Colonic mucosa (tissue), 4 donors: ENCODE data around the gene RAB40C. TPM values are rescaled to one million over a fixed set of nuclear protein-coding genes. Genes with fewer than 3 reads are reported as not detected.

ENCODE experiments used
- DNase-seq: peaks from one replicate; pipeline ENCODE4 v3.0.0-alpha.2; 2020
- H3K27ac ChIP-seq: fragments of 200-600 bp; one replicate; pipeline ENCODE4 v1.8.0; 2021
- H3K27me3 ChIP-seq: fragments of 200-600 bp; one replicate; pipeline ENCODE4 v1.8.0; 2021
- H3K36me3 ChIP-seq: fragments of 200-600 bp; one replicate; pipeline ENCODE4 v1.8.0; 2021
- H3K4me1 ChIP-seq: fragments of 200-600 bp; one replicate; pipeline ENCODE4 v1.8.0; 2021; ENCODE audit warnings: mild to moderate bottlenecking
- H3K4me3 ChIP-seq: fragments of 200-600 bp; one replicate; pipeline ENCODE4 v1.8.0; 2021
- H3K9ac ChIP-seq, 2 donors: one replicate each; pipeline ENCODE4 v1.7.0; 2013; ENCODE audit warnings: control low read depth in 2 of 2, low read depth in 2 of 2, low read length in 2 of 2
- H3K9me3 ChIP-seq: fragments of 200-600 bp; one replicate; pipeline ENCODE4 v1.8.0; 2021
- intact Hi-C: fragments of 100-400 bp; cut with DNase I; formaldehyde crosslinking; loops from one replicate; pipeline ENCODE4 v1.14.1; 2022
- total RNA-seq, 2 donors: library from RNA; stranded (reverse); fragmentation: NEBNext Ultra II Directional in 1 of 2; extraction: Animal tissue kit (Norgen Biotek cat#: 25700) in 1 of 2; gene quantifications; one replicate each; pipeline ENCODE4 v1.2.1, GENCODE V29; 2021
- TF ChIP-seq, protein P1 (sequence below): fragments of 200-600 bp; IDR thresholded peaks from one replicate; pipeline ENCODE4 v1.8.0; 2022; ENCODE audit warnings: antibody characterized with exemption, mild to moderate bottlenecking
- donor health status: healthy.
- donor health status: DM: no; HTN: no; CAD: no.
- donor health status: DM: no; HTN: no; CAD: no.

Gene RAB40C
- total RNA-seq, 2 donors from 2014 or later: 34.9 to 38.5 TPM

DNA sequence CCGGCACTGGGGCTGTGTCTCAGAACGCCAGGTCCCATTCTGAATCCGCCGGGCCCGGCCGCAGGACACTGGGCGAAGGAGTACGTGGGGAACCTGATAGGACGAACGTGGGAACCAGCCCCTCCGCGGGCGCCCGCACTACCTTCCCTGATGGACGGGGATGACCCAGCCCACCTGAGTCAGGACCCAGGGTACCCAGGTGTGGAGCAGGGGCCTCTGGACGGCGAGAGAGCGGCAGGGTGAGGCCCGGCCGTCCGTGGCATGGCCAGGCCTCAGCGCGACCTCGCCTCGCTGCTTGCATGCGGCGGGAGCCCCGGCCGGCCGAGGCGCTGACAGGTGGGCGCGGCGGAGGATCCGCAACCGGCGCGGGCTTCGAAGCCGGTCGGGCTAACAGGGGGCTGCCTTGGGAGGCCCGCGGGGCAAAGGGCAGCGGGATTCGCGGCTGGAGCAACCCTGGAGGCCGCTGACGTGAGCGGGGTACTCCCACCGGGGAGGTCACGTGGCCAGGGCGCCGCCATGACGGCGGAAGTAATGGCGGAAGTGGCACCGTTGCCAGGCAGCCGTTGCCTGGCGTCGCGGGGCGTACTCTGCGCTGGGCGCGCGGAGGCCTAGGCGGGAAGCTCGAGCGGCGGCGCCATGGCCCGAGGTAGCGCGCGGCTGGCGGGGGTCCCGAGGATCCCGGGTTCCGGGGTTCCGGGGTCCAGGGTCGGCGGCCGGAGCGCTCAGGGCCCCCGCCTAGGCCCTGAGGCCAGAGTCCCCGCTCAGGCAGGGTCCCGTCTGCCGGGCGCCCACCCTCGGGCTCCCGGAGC is 59.1 kb downstream of the RAB40C start, which contains the start of gene WDR90:
TSS of gene WDR90 (plus strand) at position 585 of the 809 bp plus-strand sequence. CDS start at position 637, 52 bp downstream.
- Histone ChIP-seq H3K9ac (peak within 1 kb of the TSS; percentile 82 to 95), H3K27ac (peak within 1 kb of the TSS; percentile 80), H3K27me3 (no peaks in the 10 kb centered on the region), H3K4me1 (peaks cover 29% of the 10 kb centered on the region), H3K36me3 (no peaks in the 10 kb centered on the region), H3K4me3 (peak within 1 kb of the TSS; percentile 97), H3K9me3 (no peaks in the 10 kb centered on the region)
- peak; percentile 96 for DNase-seq
- intact Hi-C loops: no loop called here
- TF ChIP-seq, protein P1, sequence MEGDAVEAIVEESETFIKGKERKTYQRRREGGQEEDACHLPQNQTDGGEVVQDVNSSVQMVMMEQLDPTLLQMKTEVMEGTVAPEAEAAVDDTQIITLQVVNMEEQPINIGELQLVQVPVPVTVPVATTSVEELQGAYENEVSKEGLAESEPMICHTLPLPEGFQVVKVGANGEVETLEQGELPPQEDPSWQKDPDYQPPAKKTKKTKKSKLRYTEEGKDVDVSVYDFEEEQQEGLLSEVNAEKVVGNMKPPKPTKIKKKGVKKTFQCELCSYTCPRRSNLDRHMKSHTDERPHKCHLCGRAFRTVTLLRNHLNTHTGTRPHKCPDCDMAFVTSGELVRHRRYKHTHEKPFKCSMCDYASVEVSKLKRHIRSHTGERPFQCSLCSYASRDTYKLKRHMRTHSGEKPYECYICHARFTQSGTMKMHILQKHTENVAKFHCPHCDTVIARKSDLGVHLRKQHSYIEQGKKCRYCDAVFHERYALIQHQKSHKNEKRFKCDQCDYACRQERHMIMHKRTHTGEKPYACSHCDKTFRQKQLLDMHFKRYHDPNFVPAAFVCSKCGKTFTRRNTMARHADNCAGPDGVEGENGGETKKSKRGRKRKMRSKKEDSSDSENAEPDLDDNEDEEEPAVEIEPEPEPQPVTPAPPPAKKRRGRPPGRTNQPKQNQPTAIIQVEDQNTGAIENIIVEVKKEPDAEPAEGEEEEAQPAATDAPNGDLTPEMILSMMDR: no peak

DNA sequence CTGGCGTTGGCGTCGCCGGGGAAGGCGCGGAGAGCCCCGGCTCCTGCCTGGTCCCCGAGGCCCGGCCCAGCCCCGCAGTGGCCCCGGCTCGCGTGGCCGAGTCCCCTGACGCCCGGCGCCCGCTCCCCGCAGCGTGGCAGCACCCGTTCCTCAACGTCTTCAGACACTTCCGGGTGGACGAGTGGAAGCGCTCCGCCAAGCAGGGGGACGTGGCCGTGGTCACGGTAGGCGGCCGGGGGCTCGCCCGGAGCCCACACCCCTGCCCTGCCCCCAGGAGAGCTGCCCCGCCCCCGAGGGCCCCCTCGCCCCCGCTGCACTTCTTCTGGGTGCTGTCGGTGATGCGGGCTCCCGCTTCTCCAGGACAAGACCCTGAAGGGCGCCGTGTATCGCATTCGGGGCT is 59.8 kb downstream of the RAB40C start:
- TF ChIP-seq, protein P1: no peak
- Histone ChIP-seq H3K27ac (peak overlapping the region; percentile 80), H3K27me3 (no peaks in the 10 kb centered on the region), H3K9ac (peak overlapping the region; percentile 66 to 95), H3K9me3 (no peaks in the 10 kb centered on the region), H3K36me3 (no peaks in the 10 kb centered on the region), H3K4me1 (peaks cover 29% of the 10 kb centered on the region), H3K4me3 (peak overlapping the region; percentile 97)
- intact Hi-C loops: no loop called here
- no peak for DNase-seq

DNA sequence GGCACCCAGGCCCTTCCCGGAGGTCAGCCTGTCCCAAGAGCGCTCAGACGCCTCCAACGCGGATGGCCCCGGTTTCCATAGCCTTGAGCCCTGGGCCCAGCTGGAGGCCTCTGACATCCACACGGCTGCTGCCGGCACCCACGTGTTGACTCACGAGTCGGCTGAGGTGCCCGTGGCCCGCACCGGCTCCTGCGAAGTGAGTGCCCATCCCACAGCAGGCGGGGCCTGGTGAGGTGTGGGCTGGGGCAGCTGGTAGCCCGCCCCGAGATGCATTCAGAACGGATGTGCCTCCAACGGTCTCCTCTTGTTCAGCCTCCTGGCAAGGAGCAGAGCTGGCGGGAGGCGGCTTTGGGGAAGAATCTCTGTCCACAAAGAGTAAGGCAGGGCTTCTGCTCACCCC is 62.0 kb downstream of the RAB40C start:
- intact Hi-C loops: no loop called here

DNA sequence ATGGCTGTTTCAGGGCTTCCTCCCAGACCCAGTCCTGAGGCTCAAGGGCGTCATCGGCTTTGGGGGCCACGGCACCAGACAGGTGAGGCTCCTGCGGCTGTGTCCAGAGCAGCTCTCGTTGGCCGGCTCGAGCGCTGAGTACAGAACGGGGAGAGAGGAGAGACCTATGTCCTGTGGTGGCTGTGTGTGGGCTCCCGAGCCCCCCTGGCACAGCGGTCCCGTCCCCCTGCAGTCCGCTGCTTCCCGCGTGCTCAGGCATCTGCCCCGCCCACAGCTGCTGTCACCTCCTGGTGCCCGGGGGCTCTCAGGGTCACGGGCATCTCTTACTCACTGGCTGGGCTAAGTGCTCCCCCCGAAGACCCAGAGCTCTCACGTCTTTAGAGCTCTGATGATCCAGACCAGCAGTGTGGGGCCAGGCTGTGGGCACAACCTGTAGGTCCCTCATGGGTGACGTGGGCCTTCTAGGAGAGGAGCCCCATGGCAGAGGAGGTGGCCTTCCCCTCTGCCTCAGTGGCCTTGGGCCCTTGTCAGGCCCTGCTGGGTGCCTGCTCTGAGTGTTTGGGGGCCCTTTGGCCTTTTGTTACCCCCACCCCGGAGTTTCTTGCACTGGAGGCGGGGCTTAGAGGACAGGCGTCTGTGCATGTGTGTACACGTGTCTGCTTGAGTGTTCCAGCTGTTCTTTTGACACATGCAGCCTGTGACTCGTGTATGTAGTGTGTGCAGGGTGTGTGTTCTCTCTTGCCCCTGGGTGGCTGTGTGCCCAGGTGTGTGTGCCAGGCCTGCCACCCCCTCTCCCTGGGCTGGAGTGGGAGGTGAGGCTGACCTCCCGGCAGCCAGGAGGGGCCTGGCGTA is 62.8 kb downstream of the RAB40C start:
- Histone ChIP-seq H3K27me3 (no peaks in the 10 kb centered on the region), H3K27ac (no peak overlapping the region), H3K4me3 (no peak overlapping the region), H3K9me3 (no peaks in the 10 kb centered on the region), H3K4me1 (peaks cover 14% of the 10 kb centered on the region), H3K36me3 (no peaks in the 10 kb centered on the region), H3K9ac (peak overlapping the region in 1 of 2 donors; percentile 2)
- no peak for DNase-seq
- intact Hi-C loops: no loop called here
- TF ChIP-seq, protein P1: no peak

More for the DNA sequence above, 62.0 kb downstream of the RAB40C start:
- DNase-seq: no peak
- H3K9me3 ChIP-seq: no peaks in the 10 kb centered on the region
- TF ChIP-seq, protein P1: no peak
- H3K4me1 ChIP-seq: peaks cover 22% of the 10 kb centered on the region
- no peak overlapping the region for H3K9ac ChIP-seq
- no peaks in the 10 kb centered on the region for H3K27me3 ChIP-seq
- H3K4me3 ChIP-seq: no peak overlapping the region
- H3K36me3 ChIP-seq: no peaks in the 10 kb centered on the region
- no peak overlapping the region for H3K27ac ChIP-seq

DNA sequence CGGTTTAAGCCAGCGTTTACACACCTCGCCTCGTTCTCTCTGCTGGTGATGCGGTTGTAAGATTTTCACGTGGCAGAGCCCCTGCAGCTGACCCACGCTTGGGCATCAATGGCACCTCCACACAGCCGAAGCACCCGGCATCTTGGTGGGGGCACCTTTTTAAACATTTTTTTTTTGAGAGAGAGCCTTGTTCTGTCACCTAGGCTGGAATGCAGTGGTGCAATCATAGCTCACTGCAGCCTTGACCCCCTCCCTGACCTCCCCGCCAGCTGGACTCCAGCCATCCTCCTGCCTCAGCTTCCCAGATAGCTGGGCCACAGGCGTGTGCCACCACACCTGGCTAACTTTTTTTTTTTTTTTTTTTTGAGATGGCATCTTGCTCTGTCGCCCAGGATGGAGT is 64.2 kb downstream of the RAB40C start:
- H3K9me3 ChIP-seq: no peaks in the 10 kb centered on the region
- H3K9ac ChIP-seq: no peak overlapping the region
- peaks cover 6% of the 10 kb centered on the region for H3K4me1 ChIP-seq
- TF ChIP-seq, protein P1: no peak
- no peaks in the 10 kb centered on the region for H3K36me3 ChIP-seq
- no peak for DNase-seq
- intact Hi-C loops: no loop called here
- no peak overlapping the region for H3K27ac ChIP-seq
- H3K27me3 ChIP-seq: no peaks in the 10 kb centered on the region
- no peak overlapping the region for H3K4me3 ChIP-seq
